ENCODE measurements around the gene MAML1.
"Not testable (repeated sequence)": the region's sequence is repeated elsewhere in the genome, so short reads cannot be mapped to it uniquely, and the experiment has no call there.

The MAML1 gene

DNA sequence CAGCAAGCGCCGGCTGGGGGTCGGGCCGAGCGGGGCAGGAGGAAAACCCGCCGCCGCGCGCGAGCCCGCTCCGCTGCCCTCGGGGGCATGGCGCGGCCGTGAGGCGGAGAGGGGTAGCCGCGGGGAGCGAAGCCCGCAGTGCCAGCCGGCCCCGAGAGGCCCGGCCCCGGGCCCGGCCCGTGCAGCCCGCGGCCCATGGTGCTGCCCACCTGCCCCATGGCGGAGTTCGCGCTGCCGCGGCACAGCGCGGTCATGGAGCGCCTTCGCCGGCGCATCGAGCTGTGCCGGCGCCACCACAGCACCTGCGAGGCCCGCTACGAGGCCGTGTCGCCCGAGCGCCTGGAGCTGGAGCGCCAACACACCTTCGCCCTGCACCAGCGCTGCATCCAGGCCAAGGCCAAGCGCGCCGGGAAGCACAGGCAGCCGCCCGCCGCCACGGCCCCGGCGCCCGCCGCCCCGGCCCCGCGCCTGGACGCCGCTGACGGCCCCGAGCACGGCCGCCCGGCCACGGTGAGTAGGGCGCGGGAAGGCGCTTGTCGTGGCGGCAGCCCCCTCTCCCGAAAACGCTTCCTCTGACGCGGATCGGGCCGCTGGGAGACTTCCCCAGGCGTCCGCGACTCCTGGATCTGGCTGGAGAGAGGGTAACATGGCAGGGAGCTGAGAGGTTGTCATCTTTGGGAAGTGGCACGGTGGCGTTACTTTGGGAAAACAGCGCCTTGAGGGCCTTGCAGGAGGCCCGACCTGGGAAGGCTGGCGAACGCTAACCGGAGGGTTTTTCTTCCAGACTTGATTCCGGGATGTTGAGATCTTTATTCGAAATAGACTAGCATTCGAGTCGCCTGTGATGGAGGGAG lies 523 bp downstream of the MAML1 start:
- TF ChIP-seq CTCF (IDR thresholded peaks at IDR 0.05; ENCODE audit: insufficient read depth, low read depth, low read length, missing control alignments) = no peak
- peak overlapping the region; percentile 69 for H3K4me3 ChIP-seq (ENCODE audit: low read length)
- peak; percentile 46 for DNase-seq (ENCODE audit: low read depth)

DNA sequence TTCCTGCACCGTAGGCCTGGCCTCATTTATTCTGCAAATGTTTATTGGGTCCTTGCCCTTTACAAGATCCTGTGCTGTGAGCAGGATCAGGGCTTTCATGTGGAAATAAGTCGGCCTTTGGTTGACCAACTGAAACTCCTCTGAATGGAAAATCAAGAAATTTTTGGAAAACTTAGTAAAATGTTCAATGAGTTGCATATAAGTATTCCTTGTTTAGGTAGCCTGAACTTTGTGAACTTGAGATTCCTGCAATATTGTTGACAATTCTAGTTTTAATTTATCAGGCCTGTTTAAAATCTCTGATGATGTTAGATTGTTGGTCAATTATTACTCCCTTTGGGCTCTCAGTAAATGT lies 1.1 kb downstream of the MAML1 start:
- TF ChIP-seq CTCF (IDR thresholded peaks at IDR 0.05; ENCODE audit: insufficient read depth, low read depth, low read length, missing control alignments) = no peak
- peak overlapping the region; percentile 69 for H3K4me3 ChIP-seq (ENCODE audit: low read length)
- no peak for DNase-seq (ENCODE audit: low read depth)

DNA sequence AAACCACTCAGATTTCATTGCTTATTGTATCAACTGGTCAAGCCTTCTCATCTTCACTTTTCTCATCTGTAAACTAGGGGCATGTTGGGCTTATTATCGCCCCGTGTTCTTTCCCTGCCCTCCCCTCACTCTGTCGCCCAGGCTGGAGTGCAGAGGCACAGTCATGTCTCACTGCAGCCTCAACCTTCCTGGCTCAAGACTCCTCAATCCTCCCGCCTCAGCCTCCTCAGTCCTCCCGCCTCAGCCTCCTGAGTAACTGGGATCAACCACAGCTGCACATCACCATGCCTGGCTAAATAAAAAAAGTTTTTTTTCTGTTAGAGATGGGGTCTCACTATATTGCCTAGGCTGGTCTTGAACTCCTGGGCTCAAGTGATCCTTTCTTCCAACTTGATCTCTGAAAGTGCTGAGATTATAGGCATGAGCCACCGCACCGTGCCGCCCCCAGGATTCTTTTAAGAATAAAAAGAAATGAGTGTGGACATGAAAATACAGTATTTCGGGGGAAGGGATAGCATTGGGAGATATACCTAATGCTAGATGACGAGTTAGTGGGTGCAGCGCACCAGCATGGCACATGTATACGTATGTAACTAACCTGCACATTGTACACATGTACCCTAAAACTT lies 2.0 kb downstream of the MAML1 start:
- peak; percentile 6 for DNase-seq (ENCODE audit: low read depth)
- H3K4me3 ChIP-seq (ENCODE audit: low read length) = peak overlapping the region; percentile 69
- TF ChIP-seq CTCF (IDR thresholded peaks at IDR 0.05; ENCODE audit: insufficient read depth, low read depth, low read length, missing control alignments) = no peak

GRCh38 chr5:179738742-179739141 lies 6.1 kb downstream of the MAML1 start:
- no peak for DNase-seq (ENCODE audit: low read depth)
- no peak for TF ChIP-seq CTCF (IDR thresholded peaks at IDR 0.05; ENCODE audit: insufficient read depth, low read depth, low read length, missing control alignments)
- no peak overlapping the region for H3K4me3 ChIP-seq (ENCODE audit: low read length)

DNA sequence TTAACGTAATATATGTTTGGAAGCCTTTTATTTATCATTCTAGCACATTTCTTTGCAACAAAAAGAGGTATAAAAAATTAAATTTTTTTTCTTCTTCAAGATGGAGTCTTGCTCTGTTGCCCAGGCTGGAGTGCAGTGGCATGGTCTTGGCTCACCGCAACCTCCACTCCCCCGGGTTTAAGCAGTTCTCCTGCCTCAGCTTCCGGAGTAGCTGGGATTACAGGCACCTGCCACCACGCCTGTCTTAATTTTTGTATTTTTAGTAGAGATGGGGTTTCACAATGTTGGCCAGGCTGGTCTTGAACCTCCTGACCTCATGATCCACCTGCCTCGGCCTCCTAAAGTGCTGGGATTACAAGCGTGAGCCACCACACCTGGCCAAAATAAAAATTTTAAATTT lies 11.5 kb downstream of the MAML1 start:
- DNase-seq (ENCODE audit: low read depth); H3K4me3 ChIP-seq (ENCODE audit: low read length): not testable (repeated sequence)

DNA sequence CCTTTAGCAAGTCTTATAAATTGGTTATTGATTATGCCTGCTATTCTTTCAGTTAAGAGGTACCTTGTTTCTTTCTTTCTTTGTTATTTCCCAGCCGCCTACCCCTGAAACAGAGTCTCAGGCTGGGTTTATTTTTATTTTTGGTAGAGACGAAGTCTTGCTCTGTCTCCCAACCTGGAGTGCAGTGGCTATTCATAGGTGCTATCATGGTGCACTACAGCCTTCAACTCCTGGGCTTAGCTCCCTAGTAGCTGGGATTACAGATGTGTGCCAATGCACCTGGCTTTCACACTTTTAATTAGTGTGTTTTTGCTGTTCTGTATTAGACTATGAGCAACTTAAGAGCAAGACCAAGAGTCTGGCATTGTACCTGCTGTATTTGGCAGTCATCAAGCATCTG lies 14.2 kb downstream of the MAML1 start:
- no peak for DNase-seq (ENCODE audit: low read depth)
- TF ChIP-seq CTCF (IDR thresholded peaks at IDR 0.05; ENCODE audit: insufficient read depth, low read depth, low read length, missing control alignments) = no peak
- H3K4me3 ChIP-seq (ENCODE audit: low read length) = no peak overlapping the region

GRCh38 chr5:179747811-179748210 lies 15.2 kb downstream of the MAML1 start:
- no peak overlapping the region for H3K4me3 ChIP-seq (ENCODE audit: low read length)
- no peak for TF ChIP-seq CTCF (IDR thresholded peaks at IDR 0.05; ENCODE audit: insufficient read depth, low read depth, low read length, missing control alignments)
- no peak for DNase-seq (ENCODE audit: low read depth)
